MG63 (cell line): ENCODE data around the gene CEP44. TPM values are rescaled to one million over a fixed set of nuclear protein-coding genes. Genes with fewer than 3 reads are reported as not detected.

Experiments
- total RNA-seq: library from RNA; depleted of rRNA; stranded (reverse); fragments of >200 nt; shearing (Covaris generic); gene quantifications from 2 replicates; pipeline ENCODE4 v1.2.3, GENCODE V29; 2014; ENCODE audit warnings: low replicate concordance; rRNA removed

Gene CEP44
- total RNA-seq, 1 experiment from 2014 or later, result 7.8 TPM

Other genes starting within 250 kb of the CEP44 start
- gene FBXO8, start 244 bp upstream of the CEP44 start, total RNA-seq, result 20.4 and 29.1 TPM in 2 replicates
- not detected in 2 replicates for gene HPGD, start 238.6 kb downstream of the CEP44 start, total RNA-seq